Fibroblast of pulmonary artery (primary cell): ENCODE measurements around the gene FOXL3.

Experiments used
- DNase-seq: peaks from one replicate; pipeline ENCODE4 v3.0.0-alpha.2; 2010; ENCODE audit warnings: low read depth
- H3K4me3 ChIP-seq: replicated peaks from 2 replicates; pipeline ENCODE4 v1.5.1; 2011; ENCODE audit warnings: low read depth, mild to moderate bottlenecking, control low read depth, low read length, moderate library complexity
- TF ChIP-seq, protein P1 (sequence below): IDR thresholded peaks from 2 replicates; pipeline ENCODE4 v1.5.1; 2011; ENCODE audit warnings: mild to moderate bottlenecking, control low read depth, low read length, inconsistent platforms; ENCODE audit errors: missing control alignments

FOXL3 gene

DNA sequence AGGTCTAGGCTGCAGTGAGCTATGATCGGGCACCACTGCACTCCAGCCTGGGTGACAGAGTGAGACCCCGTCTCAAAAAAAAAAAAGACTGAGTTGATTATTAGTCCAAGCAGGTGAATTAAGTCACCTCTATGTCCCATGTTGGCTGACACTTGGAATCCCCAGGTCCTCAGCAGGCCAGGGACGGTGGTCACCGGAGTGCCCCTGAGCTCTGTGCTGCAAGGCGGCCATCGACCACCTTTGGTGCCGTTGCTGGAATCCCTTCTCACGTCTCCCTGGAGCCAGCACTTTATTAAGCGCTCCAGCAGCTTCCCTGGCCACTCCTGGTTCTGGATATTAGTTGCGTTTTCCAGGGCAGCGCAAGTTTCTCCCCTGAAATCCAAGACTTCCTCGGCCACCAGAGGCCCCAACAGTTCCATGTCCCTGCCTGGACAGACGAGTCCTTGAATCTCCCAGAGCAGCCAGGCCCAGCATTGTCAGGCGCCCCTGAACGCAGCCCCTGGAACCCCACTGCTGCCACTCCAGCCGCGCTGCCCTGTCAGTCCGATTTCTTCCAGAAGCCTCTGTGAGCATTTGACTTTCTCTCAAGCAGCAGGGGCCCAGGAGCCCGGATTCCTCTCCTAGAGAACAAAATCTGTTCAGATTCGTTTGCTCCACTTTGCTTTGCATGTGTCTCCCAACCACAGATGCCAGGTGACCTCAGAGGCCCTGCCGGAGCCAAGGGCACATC is 38.4 kb upstream of the FOXL3 start:
- TF ChIP-seq, protein P1, sequence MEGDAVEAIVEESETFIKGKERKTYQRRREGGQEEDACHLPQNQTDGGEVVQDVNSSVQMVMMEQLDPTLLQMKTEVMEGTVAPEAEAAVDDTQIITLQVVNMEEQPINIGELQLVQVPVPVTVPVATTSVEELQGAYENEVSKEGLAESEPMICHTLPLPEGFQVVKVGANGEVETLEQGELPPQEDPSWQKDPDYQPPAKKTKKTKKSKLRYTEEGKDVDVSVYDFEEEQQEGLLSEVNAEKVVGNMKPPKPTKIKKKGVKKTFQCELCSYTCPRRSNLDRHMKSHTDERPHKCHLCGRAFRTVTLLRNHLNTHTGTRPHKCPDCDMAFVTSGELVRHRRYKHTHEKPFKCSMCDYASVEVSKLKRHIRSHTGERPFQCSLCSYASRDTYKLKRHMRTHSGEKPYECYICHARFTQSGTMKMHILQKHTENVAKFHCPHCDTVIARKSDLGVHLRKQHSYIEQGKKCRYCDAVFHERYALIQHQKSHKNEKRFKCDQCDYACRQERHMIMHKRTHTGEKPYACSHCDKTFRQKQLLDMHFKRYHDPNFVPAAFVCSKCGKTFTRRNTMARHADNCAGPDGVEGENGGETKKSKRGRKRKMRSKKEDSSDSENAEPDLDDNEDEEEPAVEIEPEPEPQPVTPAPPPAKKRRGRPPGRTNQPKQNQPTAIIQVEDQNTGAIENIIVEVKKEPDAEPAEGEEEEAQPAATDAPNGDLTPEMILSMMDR, result no peak
- H3K4me3 ChIP-seq, result no peak overlapping the region
- DNase-seq, result no peak

DNA sequence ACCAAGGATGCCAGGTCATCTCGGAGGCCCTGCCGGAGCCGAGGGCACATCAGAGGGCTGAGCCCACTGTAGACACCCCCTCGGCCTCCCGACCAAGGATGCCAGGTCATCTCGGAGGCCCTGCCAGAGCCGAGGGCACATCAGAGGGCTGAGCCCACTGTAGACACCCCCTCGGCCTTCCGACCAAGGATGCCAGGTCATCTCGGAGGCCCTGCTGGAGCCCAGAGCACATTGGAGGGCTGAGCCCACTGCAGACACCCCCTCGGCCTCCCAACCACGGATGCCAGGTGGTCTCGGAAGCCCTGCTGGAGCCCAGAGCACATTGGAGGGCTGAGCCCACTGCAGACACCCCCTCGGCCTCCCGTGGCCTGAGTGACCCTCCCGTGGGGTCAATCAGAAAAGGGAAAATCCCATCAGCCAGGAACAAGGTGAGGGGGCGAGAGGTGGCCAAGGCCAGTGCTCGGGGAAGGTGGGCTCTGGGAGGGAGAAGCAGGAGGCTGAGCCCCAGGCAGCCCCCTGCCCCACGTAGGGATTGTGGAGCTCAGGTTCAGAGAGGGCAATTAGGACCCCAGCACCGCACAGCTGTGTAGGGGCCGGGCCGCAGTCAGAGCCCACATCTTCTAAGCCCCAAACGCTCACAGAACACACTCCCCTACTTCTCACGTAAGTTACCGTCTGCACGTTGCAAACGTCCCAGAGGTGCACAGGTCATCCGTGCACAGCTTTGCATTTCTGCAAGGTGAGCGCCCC is 37.6 kb upstream of the FOXL3 start:
- no peak overlapping the region for H3K4me3 ChIP-seq
- TF ChIP-seq, protein P1, result no peak
- DNase-seq, result no peak

DNA sequence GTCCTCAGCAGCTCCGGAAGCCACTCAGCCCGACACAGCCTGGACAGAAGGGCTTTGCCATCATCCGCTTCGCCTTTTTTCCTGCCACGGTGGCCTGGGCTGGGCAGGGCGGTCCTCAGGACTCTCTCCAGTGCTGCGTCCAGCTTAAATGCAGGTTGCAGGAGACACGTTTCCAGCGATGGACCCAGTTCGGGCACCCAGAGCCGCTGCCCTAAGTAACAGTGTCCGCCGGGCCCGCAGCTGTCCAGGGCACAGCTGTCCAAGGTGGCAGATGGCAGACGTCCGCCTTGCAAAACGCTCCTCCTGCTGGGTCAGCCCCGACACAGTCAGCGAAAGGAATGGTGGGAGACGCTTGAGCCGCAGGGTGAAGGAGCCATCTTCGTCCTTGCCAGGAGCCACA is 37.0 kb upstream of the FOXL3 start:
- no peak for DNase-seq
- no peak overlapping the region for H3K4me3 ChIP-seq
- TF ChIP-seq, protein P1, result no peak

DNA sequence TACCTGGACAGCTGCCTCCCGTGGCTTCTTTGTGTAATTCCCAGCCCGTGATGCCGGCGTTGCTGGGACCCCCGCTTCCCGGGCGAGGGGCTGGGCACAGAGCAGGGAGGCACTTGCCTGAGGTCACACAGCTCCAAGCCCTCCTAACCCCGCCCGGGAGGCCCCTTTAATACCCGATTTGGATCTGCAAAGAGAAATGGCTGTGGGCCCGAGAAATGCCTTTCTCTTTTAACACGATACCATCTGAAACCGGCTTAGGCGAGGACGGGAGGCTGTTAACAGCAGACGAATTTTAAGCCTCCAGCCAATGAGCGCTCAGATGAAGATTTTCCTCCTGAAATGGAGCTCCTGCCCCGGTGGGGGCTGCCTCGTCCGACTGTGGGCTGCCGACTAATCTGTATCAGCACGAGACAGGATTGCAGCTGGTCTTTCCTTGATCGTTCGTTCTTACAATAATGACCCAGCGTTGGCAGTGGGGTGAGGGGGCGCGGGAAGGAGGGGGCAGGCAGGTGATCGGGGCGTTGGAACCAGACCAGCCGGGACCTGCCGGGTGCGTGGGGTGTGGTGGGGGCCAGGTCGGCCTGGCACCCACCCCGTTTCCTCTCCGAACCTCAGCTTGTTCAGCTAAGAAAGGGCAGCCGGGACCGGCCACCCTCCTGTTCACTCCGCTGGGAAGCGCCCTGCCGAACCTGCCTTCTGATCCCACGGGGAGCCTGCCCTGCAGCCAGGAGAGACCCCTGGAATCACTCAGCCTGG is 36.2 kb upstream of the FOXL3 start:
- no peak for DNase-seq
- TF ChIP-seq, protein P1, result no peak
- H3K4me3 ChIP-seq, result no peak overlapping the region

DNA sequence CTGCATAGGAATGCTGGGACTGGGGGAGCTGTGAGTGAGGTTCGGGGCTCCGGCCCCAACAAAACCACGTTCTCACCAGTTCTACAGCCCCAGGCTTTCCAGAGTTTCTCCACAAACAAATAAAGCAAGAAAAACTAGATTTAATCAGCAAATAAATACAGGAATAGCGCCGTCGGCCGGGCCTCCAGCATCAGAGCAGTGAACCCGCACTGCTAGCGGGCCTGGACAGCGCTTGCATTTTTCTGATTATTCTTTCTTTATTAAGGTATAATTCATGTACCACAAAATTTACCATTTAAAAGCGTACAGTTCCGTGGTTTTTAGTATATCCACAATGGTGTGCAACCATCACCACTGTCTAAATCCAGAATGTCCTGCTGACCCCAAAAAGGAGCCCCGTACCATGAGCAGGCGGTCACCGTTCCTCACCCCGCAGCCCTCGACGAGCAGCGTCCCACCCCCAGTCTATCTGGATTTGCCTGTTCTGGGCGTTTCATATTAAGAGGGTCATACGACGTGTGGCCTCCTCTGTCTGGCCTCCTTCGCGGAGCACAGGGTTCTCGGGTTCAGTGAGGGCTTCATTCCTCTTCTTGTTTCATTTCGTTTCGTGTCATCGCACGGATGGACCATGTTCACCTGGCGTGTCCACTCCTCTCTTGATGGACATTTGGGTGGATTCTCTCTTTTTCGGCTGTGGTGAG is 35.5 kb upstream of the FOXL3 start:
- DNase-seq, result no peak
- TF ChIP-seq, protein P1, result no peak
- no peak overlapping the region for H3K4me3 ChIP-seq

DNA sequence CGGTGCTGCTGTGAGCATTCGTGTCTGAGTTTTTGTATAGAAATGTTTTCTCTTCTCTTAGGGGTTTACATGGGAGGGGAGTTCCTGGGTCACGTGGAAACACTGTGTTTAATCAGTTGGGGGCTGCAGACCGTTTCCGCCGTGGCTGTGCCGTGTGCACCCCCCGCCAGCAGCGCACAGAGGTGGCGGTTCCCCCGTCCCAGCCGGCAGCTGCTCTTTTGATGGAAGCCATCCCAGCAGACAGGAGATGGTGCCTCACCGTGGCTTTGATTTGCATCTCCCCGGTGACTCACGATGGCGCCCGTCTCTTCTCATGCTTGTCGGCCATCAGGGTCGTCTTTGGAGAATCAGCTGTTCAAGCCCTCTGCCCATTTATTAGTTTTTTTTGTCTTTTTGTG is 34.9 kb upstream of the FOXL3 start:
- no peak overlapping the region for H3K4me3 ChIP-seq
- DNase-seq, result no peak
- TF ChIP-seq, protein P1, result no peak
